Heart left ventricle (tissue), 16 donors: ENCODE results near the gene GAL3ST1. TPM values are rescaled to one million over a fixed set of nuclear protein-coding genes. Genes with fewer than 3 reads are reported as not detected.

Source experiments
- ATAC-seq, 4 donors: fragments of 200-7000 bp; cut with Tn5 transposase; one replicate each; pipeline ENCODE4 v1.9.1; 2020 to 2022; ENCODE audit warnings: moderate library complexity in 4 of 4, mild to moderate bottlenecking in 3 of 4, moderate number of reproducible peaks in 1 of 4
- DNase-seq, 5 donors: peaks; one replicate each; pipeline ENCODE4 v3.0.0-alpha.2; 2020
- H3K27ac ChIP-seq, 12 donors: fragments of 200-600 bp; sonication (generic) in 4 of 12; one replicate each; pipeline versions ENCODE4 v1.5.0 to v1.8.0; 2016 to 2022; ENCODE audit warnings: mild to moderate bottlenecking in 2 of 12
- H3K27me3 ChIP-seq, 9 donors: fragments of 200-600 bp; sonication (generic) in 2 of 9; one replicate each; pipeline versions ENCODE4 v1.5.1 to v1.8.0; 2016 to 2022; ENCODE audit warnings: mild to moderate bottlenecking in 3 of 9
- H3K36me3 ChIP-seq, 9 donors: fragments of 200-600 bp; sonication (generic) in 2 of 9; one replicate each; pipeline versions ENCODE4 v1.5.0 to v1.8.0; 2018 to 2022; ENCODE audit warnings: mild to moderate bottlenecking in 2 of 9
- H3K4me1 ChIP-seq, 12 donors: fragments of 200-600 bp; sonication (generic) in 4 of 12; one replicate each; pipeline versions ENCODE4 v1.5.0 to v1.8.0; 2016 to 2022; ENCODE audit warnings: mild to moderate bottlenecking in 3 of 12
- H3K4me3 ChIP-seq, 12 donors: fragments of 200-600 bp; sonication (generic) in 4 of 12; one replicate each; pipeline versions ENCODE4 v1.5.0 to v1.8.0; 2017 to 2022; ENCODE audit warnings: mild to moderate bottlenecking in 9 of 12, moderate library complexity in 4 of 12
- H3K9me3 ChIP-seq, 12 donors: fragments of 200-600 bp; sonication (generic) in 4 of 12; one replicate each; pipeline versions ENCODE4 v1.5.0 to v1.8.0; 2016 to 2022; ENCODE audit warnings: mild to moderate bottlenecking in 1 of 12
- POLR2A ChIP-seq, 2 donors: fragments of 450-650 bp; IDR thresholded peaks; one replicate each; pipeline ENCODE4 v1.6.1; 2017; ENCODE audit warnings: antibody characterized with exemption in 2 of 2, mild to moderate bottlenecking in 2 of 2, moderate library complexity in 2 of 2
- WGBS, 4 donors: extraction: QIAGEN DNeasy Blood & Tissue Kit in 2 of 4; methylation state at CpG; one replicate each; pipeline versions ENCODE4 v1.1.5 to v1.1.7; 2013 to 2018; 5-methylcytosine and 5-hydroxymethylcytosine counted together
- intact Hi-C, 10 donors: fragments of 100-400 bp; cut with DNase I; formaldehyde crosslinking; loops; one replicate each; pipeline versions ENCODE4 v1.11.1 to v1.14.2; 2022
- polyA plus RNA-seq, 2 donors: library from polyadenylated mRNA; stranded (reverse); fragments of 200-250 nt; gene quantifications; one replicate each; pipeline ENCODE4 v1.2.3, GENCODE V29; 2013
- total RNA-seq, 9 donors: library from RNA; depleted of rRNA in 2 of 9; stranded (reverse); fragments of >200 nt in 2 of 9; fragmentation: NEBNext Ultra II Directional in 3 of 9; extraction: Animal tissue kit (Norgen Biotek cat#: 25700) in 3 of 9; gene quantifications; one replicate each; pipeline versions ENCODE4 v1.1.0 to v1.2.4, GENCODE V29; 2016 to 2023
- TF ChIP-seq, protein P1 (sequence below), 12 donors: fragments of 200-600 bp; sonication (generic) in 4 of 12; IDR thresholded peaks; one replicate each; pipeline versions ENCODE4 v1.5.0 to v1.8.0; 2018 to 2022; ENCODE audit warnings: antibody characterized with exemption in 12 of 12, mild to moderate bottlenecking in 5 of 12
- donor health status: ischemic (EF 13 %, LVEDD 7.1; RV severe dilation, severe dysfunction).
- donor health status: healthy with polysubstance abuse.
- donor health status: DM: no; HTN: yes; CAD: no.
- donor health status: DM: no; HTN: no; CAD: no.
- donor health status: ischemic (EF 25% LVEDD 6.9; RV normal size, moderate dysfunction).
- donor health status: ischemic (EF 25% LVEDD 5.7; RV mildly dilated, moderate dysfunction).
- donor health status: healthy.
- donor health status: DM: yes; HTN: yes; CAD: no.
- donor health status: ischemic (EF 35%, LVEDD 5.7; RV mildly dilated, moderate dysfunction).
- donor health status: nonischemic (EF 11% LVEDD 7.7; RV severe dilation, severe dysfunction).
- donor health status: DM: yes; HTN: yes; CAD: no.
- donor health status: PGD.
- donor health status: ischemic (EF 29% LVEDD 5.4; RV normal size, mild dysfunction).
- donor health status: nonischemic (EF 23%, LVEDD 6.1; RV moderate dilation, normal function).

The GAL3ST1 gene
- total and polyA plus RNA-seq, 11 donors = 0.14 to 1.1 (median 0.28) TPM; not detected in 5

DNA sequence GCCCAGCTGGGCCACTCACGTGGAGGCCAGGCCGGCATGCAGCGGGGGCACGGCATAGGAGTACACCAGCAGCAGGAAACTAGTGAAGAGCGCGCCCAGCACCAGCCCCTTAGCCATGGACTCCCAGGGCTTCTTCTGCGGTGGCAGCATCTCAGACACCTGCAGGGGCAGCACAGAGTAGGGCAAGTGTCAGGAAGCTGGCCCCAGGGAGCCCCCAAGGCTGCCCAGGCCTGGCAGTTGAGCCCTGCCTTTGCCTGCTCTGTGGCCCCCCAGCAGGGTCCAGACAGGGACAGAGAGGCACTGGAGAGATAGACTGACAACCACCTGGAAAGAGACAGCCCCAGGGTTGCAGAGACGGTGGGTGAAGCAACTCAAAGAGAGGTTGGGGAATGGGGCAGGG, 17.2 kb downstream of the GAL3ST1 start:
- no peak for TF ChIP-seq POLR2A (IDR thresholded peaks at IDR 0.05)
- TF ChIP-seq, protein P1, sequence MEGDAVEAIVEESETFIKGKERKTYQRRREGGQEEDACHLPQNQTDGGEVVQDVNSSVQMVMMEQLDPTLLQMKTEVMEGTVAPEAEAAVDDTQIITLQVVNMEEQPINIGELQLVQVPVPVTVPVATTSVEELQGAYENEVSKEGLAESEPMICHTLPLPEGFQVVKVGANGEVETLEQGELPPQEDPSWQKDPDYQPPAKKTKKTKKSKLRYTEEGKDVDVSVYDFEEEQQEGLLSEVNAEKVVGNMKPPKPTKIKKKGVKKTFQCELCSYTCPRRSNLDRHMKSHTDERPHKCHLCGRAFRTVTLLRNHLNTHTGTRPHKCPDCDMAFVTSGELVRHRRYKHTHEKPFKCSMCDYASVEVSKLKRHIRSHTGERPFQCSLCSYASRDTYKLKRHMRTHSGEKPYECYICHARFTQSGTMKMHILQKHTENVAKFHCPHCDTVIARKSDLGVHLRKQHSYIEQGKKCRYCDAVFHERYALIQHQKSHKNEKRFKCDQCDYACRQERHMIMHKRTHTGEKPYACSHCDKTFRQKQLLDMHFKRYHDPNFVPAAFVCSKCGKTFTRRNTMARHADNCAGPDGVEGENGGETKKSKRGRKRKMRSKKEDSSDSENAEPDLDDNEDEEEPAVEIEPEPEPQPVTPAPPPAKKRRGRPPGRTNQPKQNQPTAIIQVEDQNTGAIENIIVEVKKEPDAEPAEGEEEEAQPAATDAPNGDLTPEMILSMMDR (IDR thresholded peaks at IDR 0.05) = no peak
- DNase-seq (no peak), ATAC-seq (no peak)
- Histone ChIP-seq H3K36me3 (no peaks in the 10 kb centered on the region), H3K4me1 (no peaks in the 10 kb centered on the region), H3K27me3 (no peaks in the 10 kb centered on the region), H3K27ac (no peak overlapping the region), H3K9me3 (no peaks in the 10 kb centered on the region), H3K4me3 (no peak overlapping the region)
- WGBS, 4 donors = 66 to 76% (median 74%) methylated on average over 4 to 8 of the region's 8 CpGs
- intact Hi-C loops = no loop called here

DNA sequence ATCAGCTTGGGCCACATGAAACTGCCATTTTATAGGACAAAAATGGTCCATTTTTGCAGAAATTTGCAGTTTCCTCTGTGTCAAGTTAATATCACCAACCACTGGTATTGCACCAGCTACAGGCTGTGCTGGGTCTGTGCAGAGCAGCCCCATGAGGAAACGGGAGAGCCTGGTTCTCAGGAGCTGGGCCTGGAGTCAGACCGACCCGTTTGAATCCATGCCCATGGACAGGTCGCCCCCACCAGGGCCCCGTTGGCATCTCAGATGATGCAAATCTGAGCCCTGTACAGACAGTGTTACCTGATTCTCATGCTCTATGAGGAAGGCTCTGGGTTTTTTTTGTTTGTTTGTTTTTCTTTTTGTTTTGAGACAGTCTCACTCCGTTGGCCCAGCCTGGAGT, 18.1 kb downstream of the GAL3ST1 start:
- no peaks in the 10 kb centered on the region for H3K36me3 ChIP-seq
- TF ChIP-seq, protein P1 (IDR thresholded peaks at IDR 0.05) = no peak
- no peak for TF ChIP-seq POLR2A (IDR thresholded peaks at IDR 0.05)
- DNase-seq = no peak
- H3K27ac ChIP-seq = no peak overlapping the region
- no peaks in the 10 kb centered on the region for H3K9me3 ChIP-seq
- no peaks in the 10 kb centered on the region for H3K27me3 ChIP-seq
- H3K4me3 ChIP-seq = no peak overlapping the region
- WGBS, 4 donors = 66 to 73% (median 71%) methylated on average over 6 of the region's 6 CpGs
- no peaks in the 10 kb centered on the region for H3K4me1 ChIP-seq
- intact Hi-C loops = no loop called here
- ATAC-seq = no peak

DNA sequence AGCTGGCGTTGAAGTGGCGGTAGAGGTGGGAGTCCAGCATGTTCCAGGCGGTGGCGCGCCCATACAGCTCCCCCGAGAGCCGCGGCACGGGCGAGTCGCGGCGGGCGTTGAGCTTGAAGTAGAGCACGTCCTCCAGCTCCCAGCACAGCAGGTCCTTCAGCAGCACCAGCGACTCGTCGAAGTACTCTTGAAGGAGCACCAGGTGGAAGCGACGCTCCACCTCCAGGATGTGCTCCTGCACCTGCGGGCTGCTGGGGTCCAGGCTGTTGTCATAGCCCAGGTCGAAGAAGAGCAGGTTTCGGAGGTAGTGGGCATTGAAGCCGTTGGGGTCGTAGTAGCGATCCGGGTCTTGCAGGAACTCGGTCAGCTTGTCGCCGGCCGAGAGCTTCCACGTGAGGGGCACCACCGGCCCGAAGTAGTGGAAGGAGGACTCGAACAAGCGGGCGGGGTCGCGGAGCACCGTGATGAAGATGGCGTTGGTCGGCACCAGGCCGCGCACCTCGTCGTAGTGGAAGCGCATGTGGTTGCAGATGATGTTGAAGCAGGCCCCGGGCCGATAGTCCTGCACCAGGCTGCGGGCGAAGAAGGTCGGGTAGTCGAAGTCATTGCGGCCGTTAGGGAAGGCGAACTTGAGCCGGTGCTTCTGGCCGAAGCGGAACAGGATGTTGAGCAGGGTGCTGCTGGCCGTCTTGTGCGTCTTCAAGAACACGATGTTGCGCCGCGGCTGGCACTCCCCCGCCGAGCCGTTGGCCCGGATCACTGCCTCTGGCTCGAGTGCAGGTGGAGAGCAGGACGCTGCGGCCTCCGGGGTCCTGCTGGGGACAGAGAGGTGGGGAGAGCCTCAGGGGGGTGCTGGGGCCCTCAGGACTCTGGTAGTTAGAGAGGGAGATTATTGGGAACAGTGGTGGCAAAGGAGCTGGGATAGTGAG, 18.9 kb downstream of the GAL3ST1 start:
- TF ChIP-seq POLR2A (IDR thresholded peaks at IDR 0.05) = no peak
- TF ChIP-seq, protein P1 (IDR thresholded peaks at IDR 0.05) = no peak
- DNase-seq = no peak
- ATAC-seq = no peak
- no peaks in the 10 kb centered on the region for H3K9me3 ChIP-seq
- peaks cover 0 to 5% (median 0%) of the 10 kb centered on the region in 9 donors for H3K27me3 ChIP-seq
- no peak overlapping the region for H3K4me3 ChIP-seq
- H3K4me1 ChIP-seq = no peaks in the 10 kb centered on the region
- intact Hi-C loops = no loop called here
- WGBS, 4 donors = 93 to 94% (median 93%) methylated on average over 73 of the region's 73 CpGs
- H3K27ac ChIP-seq = no peak overlapping the region
- no peaks in the 10 kb centered on the region for H3K36me3 ChIP-seq

DNA sequence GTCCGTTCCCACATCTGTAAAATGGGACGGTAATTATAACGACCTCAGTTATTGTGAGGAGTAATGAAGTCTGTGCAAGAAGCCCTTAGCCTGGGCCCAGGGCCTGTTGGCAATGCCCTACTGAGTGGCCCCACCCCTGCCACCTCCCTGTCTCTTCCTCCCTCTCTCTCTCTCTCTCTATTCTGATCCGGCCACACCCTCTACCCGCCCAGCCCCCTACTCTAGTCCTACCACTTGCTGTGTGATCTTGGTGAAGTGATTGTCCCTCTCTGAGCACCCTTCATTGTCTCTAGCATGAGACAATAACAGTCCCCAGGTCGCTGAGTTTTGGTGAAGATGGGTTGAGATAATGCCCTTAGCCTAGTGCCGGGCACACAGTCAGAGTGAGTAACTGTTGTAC, 20.5 kb downstream of the GAL3ST1 start:
- intact Hi-C loops = no loop called here
- no peak overlapping the region for H3K27ac ChIP-seq
- DNase-seq (no peak), ATAC-seq (no peak)
- no peaks in the 10 kb centered on the region for H3K4me1 ChIP-seq
- 75 to 88% (median 81%) methylated on average over 7 of the region's 7 CpGs for WGBS, 4 donors
- no peak overlapping the region for H3K4me3 ChIP-seq
- H3K36me3 ChIP-seq = no peaks in the 10 kb centered on the region
- TF ChIP-seq, protein P1 (IDR thresholded peaks at IDR 0.05) = no peak
- TF ChIP-seq POLR2A (IDR thresholded peaks at IDR 0.05) = no peak
- peaks cover 0 to 5% (median 0%) of the 10 kb centered on the region in 9 donors for H3K27me3 ChIP-seq
- no peaks in the 10 kb centered on the region for H3K9me3 ChIP-seq
